ENCODE results near the gene SMTNL2. TPM values are rescaled to one million over a fixed set of nuclear protein-coding genes. Genes with fewer than 3 reads are reported as not detected.
A peak's percentile ranks its signal among the peaks of the same experiment; 100 is the strongest.
"Not testable (repeated sequence)": the region's sequence is repeated elsewhere in the genome, so short reads cannot be mapped to it uniquely, and the experiment has no call there.

The SMTNL2 gene
- total RNA-seq, 1 experiment from 2014 or later: 2.9 TPM

DNA sequence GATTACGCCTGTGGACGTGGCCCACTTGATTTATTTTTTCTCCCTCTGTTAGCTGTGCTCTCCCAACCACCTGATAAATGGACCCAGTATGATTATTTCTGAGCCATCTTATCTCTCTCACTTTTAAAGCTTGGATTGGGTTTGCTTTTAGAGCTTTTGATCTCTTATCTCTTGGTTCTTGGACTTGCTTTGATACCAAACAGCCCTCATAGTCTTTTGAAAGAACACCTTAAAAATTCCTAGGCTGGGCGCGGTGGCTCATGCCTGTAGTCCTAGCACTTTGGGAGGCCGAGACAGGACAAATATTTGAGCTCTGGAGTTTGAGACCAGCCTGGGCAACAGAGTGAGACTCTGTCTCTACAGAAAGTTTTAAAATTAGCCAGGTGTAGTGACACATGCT, 25.8 kb downstream of the SMTNL2 start:
- in situ Hi-C loops (cut with HindIII; ENCODE audit: low pct_unique_long_range_greater_than_20kb, low sequenced_read_pairs): no loop called here
- no peak for DNase-seq (ENCODE audit: low read depth)

DNA sequence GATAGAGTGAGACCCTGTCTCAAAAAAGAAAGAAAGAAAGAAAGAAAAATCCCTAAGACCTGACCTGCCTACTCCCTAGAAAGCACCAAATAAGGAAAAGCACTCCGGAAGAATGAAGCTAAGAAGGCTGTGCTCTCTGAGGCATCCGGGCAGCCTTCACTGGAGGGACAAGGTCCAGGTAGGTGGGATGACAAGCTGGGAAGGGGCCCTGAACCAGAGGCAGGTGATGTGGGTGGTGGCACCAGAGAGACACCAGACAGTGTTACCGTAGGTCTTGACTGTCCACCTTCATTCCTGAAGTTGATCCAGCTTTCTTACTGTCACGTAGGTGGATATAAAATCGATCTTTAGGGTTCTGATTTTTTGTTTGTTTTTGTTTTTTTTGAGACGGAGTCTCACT, 26.3 kb downstream of the SMTNL2 start:
- no peak for DNase-seq (ENCODE audit: low read depth)
- in situ Hi-C loops (cut with HindIII; ENCODE audit: low pct_unique_long_range_greater_than_20kb, low sequenced_read_pairs): no loop called here

DNA sequence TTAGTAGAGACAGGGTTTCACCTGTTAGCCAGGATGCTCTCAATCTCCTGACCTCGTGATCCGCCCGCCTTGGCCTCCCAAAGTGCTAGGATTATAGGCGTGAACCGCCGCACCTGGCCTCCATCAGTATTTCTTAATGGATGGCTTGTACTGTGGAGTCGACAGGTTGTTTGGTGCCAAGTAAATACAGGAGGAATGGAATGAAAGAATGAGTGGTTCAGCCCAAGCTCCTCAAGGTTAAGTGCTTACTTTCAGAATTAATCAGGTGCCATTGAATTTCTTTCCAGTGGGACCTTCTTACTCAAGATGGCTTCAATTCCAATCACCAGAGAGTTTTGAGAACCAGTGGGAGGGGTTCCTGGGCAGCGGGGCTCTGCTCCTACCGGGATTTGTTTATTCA, 32.1 kb downstream of the SMTNL2 start:
- DNase-seq (ENCODE audit: low read depth): no peak
- in situ Hi-C loops (cut with HindIII; ENCODE audit: low pct_unique_long_range_greater_than_20kb, low sequenced_read_pairs): no loop called here

DNA sequence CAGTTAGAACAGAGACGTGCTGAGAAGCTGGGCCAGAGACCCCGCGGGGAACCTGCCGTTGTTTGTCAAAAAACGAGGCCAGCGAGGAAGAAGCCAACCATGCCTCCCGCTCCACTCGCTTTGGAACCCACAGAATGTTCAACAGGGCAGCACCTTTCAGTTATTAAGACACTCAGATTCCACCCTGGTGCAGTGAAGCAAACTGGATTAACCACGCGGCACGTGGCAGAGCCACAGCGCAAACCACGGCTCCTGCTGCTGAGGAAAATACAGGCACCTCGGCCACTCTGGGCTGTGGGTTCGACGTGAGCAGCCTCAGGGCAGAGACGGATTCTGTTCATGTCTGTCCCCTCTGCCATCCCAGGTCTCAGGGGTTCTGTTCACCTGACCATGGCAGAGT, 32.8 kb downstream of the SMTNL2 start:
- no peak for DNase-seq (ENCODE audit: low read depth)
- in situ Hi-C loops (cut with HindIII; ENCODE audit: low pct_unique_long_range_greater_than_20kb, low sequenced_read_pairs): no loop called here

DNA sequence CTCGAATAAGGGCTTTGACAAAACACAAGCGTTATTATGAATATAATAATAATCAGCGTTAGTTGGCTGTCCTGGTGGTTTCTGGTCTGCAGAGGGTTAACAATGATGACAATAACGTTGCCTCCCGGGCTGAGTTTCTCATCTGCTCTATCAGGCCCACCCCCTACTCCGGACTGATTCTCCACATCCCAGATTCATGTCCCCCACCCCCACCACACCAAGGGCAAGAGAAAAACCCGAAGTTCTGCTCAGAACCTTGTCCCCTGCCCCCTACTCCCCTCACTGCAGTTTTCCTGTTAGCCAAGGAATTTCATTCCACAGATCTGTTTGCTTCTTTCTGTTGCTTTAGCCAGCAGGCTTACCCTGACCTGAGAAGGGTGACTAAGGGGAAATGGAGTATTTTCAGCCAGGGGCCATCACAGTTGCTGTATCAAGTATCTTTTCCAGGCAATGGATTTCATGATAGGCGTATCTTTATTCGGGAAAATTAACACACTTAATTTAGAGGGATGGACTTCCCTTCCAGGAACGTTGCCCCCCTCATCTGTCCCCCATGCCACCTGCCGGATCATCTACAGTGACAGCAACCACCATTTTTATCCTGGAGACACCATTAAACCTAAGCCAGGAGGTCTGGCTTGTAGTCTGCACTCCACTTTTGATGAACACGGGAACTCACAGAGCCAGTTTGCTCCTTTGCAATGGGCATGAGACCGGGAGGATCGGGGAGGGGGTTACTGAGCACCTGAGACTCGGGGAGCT, 33.4 kb downstream of the SMTNL2 start:
- DNase-seq (ENCODE audit: low read depth): no peak
- in situ Hi-C loops (cut with HindIII; ENCODE audit: low pct_unique_long_range_greater_than_20kb, low sequenced_read_pairs): no loop called here

DNA sequence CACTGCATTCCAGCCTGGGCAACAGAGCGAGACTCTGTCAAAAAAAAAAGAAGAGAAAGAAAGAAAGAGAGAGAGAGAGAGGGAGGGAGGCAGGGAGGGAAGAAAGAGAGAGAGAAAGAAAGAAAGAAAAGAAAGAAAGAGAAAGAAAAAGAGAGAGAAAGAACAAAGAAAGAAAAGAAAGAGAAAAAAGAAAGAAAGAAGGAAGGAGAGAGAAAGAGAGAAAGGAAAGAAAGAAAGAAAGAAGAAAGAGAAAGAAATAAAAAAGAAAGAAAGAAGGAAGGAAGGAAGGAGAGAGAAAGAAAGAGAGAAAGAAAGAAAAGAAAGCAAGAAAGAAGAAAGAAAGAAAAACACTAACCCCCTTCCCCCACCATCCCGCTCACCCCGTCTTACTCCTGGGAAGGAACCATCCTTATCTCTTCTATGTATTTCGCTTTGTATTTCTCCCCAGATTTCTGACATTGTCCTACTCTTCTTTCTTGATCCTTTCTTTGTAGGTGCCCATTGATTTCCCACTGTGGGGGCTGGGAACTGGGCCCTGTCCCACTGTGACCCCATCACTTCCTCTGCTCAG, 36.3 kb downstream of the SMTNL2 start:
- no peak for DNase-seq (ENCODE audit: low read depth)
- in situ Hi-C loops (cut with HindIII; ENCODE audit: low pct_unique_long_range_greater_than_20kb, low sequenced_read_pairs): no loop called here

DNA sequence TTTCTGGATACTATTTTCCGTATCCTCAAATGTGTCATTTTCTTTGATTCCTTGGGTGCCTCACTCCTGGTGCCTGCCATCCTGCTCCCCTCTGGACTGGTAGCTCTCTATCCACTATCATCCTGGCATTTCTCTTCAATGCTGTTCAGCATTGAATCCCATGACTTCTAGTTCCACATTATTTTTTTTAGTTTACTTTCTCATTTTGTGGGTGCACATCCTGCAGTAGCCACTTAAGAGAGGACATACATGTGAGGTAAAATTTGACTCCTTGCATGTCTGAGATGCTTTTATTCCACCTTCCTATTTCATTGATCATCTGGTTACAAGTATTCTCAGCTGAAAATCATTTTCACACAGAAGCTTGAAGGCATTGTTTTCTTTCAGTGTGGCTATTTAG, 38.0 kb downstream of the SMTNL2 start:
- no peak for DNase-seq (ENCODE audit: low read depth)
- in situ Hi-C loops (cut with HindIII; ENCODE audit: low pct_unique_long_range_greater_than_20kb, low sequenced_read_pairs): no loop called here

DNA sequence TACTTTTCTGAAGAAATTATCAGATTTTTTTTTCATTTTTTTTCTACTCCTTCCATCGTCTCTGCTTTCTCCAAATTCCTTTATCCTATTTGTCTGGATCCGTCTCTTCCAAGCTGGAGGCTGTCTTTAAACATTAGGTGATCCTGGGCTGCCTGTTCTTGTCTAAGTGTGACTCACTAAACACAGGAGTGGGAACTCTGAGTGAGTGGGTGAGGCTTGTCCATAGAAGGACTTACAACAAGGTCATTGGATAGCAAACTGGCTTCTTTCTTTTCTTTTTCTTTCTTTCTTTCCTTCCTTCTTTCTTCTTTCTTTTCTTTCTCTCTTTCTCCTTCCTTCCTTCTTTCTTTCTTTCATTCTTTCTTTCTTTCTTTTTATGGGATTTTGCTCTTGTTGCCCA, 38.9 kb downstream of the SMTNL2 start:
- no peak for DNase-seq (ENCODE audit: low read depth)

DNA sequence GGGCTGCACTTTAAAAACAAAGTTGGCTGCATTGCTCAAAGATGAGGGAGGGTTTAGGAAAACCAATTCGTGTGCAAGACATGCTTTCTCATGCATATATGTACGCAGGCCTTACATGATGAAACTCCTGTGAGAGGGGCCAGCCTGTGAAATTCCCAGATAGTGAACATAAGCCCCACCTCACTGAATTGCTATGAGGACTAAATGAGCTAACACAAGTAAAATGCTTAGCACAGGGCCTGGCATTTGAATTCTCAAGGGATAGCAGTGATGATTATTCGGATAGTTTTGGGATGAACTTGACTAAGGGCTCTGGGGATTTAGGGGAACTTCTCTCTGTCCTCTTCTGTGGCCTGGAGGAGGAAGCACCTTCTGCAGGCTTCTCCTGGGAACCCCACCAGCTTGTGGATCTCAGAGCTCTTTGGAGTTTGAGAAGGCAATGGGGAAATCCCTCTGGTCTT, 40.2 kb downstream of the SMTNL2 start:
- in situ Hi-C loops (cut with HindIII; ENCODE audit: low pct_unique_long_range_greater_than_20kb, low sequenced_read_pairs): not testable (repeated sequence)

More for the DNA sequence above, 38.9 kb downstream of the SMTNL2 start:
- in situ Hi-C loops (cut with HindIII; ENCODE audit: low pct_unique_long_range_greater_than_20kb, low sequenced_read_pairs): no loop called here

DNA sequence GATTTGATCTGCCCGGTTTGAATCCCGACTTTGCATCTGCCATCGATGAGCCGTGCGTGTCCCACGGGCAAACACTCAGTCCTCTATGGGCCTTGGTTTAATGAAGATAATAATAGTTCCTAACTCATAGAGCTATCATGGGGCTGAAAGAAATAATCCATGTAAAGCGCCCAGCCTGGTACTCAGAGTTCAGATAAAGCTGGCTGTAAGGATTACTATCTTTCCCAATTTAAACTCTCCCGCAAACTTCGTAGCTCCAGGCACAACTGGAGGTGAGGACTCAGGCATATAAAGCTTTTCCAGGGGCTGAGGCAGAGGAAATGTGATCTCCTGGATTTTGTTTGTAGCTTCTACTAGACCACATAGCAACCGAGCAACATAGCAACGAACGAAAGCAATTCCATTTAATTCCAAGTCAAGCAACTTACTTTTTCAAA, 40.9 kb downstream of the SMTNL2 start:
- in situ Hi-C loops (cut with HindIII; ENCODE audit: low pct_unique_long_range_greater_than_20kb, low sequenced_read_pairs): no loop called here
- no peak for DNase-seq (ENCODE audit: low read depth)

More for the DNA sequence above, 40.2 kb downstream of the SMTNL2 start:
- DNase-seq (ENCODE audit: low read depth): not testable (repeated sequence)

DNA sequence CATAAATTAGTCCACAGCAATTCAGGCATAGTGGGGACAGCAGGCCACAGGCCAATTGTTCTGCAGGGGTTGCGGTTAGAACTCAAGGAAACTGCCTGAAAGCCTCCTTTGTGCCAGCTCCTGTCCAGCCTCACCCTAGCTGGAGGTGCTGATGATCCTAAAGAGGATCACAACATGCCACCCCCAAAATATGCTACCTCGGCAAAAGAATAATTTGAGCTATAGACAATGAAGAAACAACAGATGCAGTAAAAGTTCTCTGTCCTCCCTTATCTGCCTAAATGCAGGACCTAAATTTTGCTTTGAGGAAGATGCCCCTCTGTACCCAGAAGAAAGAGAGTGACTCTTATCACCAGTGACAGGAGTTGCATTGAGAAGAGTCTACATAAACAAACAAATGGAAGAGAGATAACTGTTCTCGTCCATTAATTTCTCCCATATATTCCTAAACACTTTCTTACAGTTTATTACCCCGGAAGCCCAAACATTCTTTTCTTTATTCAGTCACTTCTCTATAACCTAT, 42.5 kb downstream of the SMTNL2 start:
- no peak for DNase-seq (ENCODE audit: low read depth)
- in situ Hi-C loops (cut with HindIII; ENCODE audit: low pct_unique_long_range_greater_than_20kb, low sequenced_read_pairs): no loop called here

DNA sequence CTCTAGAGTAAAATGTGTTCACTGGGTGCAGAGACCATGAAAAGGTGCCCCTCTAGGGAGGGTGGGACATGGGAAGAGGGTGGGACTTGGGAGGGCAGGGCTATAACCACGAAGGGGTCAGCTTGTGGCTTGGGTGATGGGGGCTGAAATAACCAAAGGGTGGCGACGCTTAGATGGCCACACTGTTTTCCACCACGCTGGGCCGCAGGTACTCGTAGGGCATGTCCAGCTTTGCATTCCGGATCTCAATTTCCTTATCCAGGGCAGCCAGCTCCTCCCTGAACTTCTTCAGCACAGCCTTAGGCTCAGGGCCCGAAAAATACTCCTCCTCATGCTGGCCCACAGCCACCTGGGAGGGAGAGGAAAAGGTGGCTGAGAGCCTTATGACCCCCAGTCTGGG, 47.1 kb downstream of the SMTNL2 start:
- DNase-seq (ENCODE audit: low read depth): no peak
- in situ Hi-C loops (cut with HindIII; ENCODE audit: low pct_unique_long_range_greater_than_20kb, low sequenced_read_pairs): no loop called here

DNA sequence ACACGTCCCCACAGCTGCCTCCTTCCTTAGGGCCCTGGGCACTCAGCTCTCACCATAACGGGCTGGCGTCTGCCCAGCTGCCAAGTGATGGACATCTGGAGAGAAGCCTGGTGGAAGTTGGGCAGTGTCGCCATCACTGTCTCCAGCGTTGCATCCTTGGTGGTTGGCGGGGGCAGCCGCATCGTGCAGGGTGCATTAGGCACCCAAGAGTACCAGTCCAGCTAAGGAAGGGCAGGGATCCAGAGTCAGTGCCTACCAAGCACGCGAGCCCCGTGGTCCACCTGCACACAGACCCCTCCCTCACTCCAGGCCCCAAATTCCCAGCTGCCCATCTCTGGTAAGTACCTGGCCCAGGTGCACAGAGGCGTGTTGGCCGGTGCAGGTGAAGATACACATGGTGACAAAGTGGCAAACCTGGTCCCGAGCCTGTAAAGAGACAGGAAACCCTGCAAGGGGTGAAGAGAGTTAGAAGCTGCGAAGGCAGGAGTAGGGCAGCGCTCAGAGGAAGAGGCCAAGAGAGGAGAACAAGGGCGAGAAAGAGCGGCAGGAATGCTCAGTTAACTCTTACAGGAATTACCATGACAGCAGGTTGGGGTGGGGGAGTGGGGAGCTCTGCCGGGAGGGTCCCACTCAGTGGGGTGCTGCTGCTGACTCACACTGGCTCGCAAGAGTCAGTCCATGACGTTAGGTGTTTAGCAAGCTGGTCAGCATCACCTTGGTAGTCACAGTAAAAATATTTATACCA, 47.7 kb downstream of the SMTNL2 start:
- no peak for DNase-seq (ENCODE audit: low read depth)
- in situ Hi-C loops (cut with HindIII; ENCODE audit: low pct_unique_long_range_greater_than_20kb, low sequenced_read_pairs): no loop called here

DNA sequence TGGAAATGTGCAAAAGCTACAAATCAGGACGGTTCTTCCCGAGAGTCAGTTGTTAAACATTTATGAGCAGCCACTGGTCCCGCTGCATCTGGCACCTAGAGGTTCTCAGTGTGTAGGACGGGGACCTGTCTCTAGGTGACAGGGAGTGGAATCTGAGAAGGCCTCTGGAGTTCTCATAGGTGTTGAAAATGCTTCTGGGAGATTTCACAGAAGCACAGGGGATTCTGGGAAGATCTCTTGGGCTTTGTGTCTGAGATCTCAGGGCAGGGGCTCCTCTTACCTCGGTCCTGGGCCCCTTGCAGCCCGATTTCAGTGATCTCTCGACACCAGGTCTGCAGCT, 48.2 kb downstream of the SMTNL2 start:
- in situ Hi-C loops (cut with HindIII; ENCODE audit: low pct_unique_long_range_greater_than_20kb, low sequenced_read_pairs): no loop called here
- DNase-seq (ENCODE audit: low read depth): peak; percentile 45

DNA sequence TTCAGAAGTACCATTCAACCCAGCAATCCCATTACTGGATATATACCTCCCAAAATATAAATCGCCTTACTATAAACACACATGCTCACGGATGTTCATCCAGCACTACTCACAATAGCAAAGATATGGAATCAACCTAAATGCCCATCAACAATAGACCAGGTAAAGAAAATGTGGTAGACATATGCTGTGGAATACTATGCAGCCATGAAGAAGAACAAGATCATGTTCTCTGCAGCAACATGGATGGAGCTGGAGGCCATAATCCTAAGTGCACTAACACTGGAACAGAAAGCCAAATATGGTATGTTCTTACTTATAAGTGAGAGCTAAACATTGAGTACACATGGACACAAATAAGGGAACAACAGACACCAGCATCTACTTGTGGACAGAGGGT, 49.3 kb downstream of the SMTNL2 start:
- in situ Hi-C loops (cut with HindIII; ENCODE audit: low pct_unique_long_range_greater_than_20kb, low sequenced_read_pairs): no loop called here
- DNase-seq (ENCODE audit: low read depth): no peak

DNA sequence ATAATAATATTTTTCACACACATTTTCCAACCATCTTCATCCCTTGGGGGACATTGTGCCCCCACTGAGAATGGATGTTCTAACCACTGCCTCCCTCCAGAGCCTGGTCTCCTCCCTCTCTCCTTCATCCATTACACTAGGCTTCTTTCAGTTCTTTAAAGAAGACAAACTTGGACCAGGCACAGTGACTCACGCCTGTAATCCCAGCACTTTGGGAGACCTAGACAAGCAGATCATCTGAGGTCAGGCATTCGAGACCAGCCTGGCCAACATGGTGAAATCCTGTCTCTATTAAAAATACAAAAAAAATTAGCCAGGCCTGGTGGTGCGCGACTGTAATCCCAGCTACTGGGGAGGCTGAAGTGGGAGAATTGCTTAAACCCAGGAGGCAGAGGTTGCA, 50.6 kb downstream of the SMTNL2 start:
- in situ Hi-C loops (cut with HindIII; ENCODE audit: low pct_unique_long_range_greater_than_20kb, low sequenced_read_pairs): no loop called here
- DNase-seq (ENCODE audit: low read depth): no peak

DNA sequence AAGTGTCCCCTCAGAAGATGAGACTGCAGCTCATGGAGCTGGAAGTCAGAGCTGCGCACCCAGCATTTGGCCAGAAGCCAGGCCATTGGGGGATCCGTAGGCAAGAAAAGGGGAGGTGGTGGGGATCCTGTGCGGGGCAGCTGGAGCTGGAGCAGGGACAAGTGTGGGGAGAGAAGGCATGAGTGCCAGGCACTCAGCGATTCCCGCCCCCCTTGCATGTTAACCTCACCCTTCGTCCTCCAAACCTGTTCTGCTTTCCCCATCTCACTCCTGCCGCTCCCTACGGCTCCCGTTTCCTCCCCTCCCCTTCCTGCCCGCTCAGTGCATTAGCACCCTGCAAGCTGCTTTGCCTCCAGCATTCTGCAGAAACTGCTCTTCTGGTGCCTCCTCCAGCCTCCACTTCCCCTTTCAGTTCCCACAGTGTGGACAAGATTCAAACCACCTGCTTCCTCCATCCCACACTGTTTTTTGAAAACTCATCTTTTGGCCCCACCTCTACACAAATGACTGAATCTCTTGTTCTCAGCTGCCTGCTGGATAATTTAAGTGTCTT, 51.6 kb downstream of the SMTNL2 start:
- DNase-seq (ENCODE audit: low read depth): no peak
- in situ Hi-C loops (cut with HindIII; ENCODE audit: low pct_unique_long_range_greater_than_20kb, low sequenced_read_pairs): no loop called here

DNA sequence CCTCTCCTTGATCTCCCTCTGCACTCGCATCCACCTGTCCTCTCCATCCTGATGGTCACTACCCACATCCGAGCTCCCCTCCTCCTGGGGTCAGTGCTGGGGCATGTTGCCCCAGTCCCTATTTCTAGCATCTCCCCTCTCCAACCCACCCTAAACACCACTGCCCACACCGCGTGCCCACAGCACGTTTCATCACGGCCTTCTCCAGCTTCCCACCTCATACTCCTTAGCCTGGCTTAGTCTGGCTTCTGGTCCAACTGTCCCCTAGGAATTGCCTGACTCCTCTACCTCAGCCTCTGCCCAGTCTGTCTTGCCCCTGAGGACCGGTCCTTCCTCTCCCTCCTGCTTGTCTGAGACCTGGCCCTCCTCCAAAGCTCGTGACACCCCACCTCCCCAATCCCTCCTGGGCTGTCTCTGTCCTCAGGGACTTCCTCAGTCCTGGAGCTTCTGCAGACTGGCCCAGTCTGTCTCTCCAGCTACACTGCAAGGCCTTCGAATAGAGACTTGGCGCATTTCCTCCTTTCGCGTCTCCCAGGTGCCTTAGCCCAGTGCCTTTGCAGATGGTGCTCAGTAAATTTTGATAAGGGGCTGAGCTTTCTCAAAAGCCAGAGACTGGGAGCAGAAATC, 52.3 kb downstream of the SMTNL2 start:
- no peak for DNase-seq (ENCODE audit: low read depth)

More for the DNA sequence above, 52.3 kb downstream of the SMTNL2 start:
- in situ Hi-C loops (cut with HindIII; ENCODE audit: low pct_unique_long_range_greater_than_20kb, low sequenced_read_pairs): no loop called here
